B cell (primary cell): Measurements from ENCODE around the gene KIAA1210. TPM values are rescaled to one million over a fixed set of nuclear protein-coding genes. Genes with fewer than 3 reads are reported as not detected.

Source experiments
- ATAC-seq: fragments of 200-7000 bp; cut with Tn5 transposase; one replicate; pipeline ENCODE4 v1.10.0; 2021; ENCODE audit warnings: low read depth, mild to moderate bottlenecking, moderate number of reproducible peaks, moderate library complexity
- CTCF ChIA-PET: fragments of 350-600 bp; sonication (Branson Sonifier 250); formaldehyde crosslinking; loops from one replicate; lab custom pipeline; 2021; ENCODE audit warnings: antibody characterized with exemption, inconsistent platforms; lab: Charles Lee
- POLR2A ChIA-PET: fragments of 350-600 bp; sonication (Branson Sonifier 250); formaldehyde crosslinking; loops from one replicate; lab custom pipeline; 2021; ENCODE audit warnings: antibody characterized with exemption; lab: Charles Lee
- DNase-seq: peaks from one replicate; pipeline ENCODE4 v3.0.0; 2013
- H2AFZ ChIP-seq: 2 replicates; pipeline ENCODE4 v1.6.1; 2012; ENCODE audit warnings: mild to moderate bottlenecking, low read depth, low read length; ENCODE audit not compliant: insufficient read depth, poor library complexity, severe bottlenecking
- H3K27ac ChIP-seq, 2 donors: 1 replicate in 1 of 2; 2 replicates in 1 of 2; pipeline ENCODE4 v1.5.1; 2012 to 2013; ENCODE audit warnings: low read length in 2 of 2, mild to moderate bottlenecking in 2 of 2, moderate library complexity in 1 of 2
- H3K27me3 ChIP-seq, 4 experiments: fragments of 200-600 bp in 1 of 4; sonication (generic) in 1 of 4; replicated peaks in 1 of 4; 1 replicate in 2 of 4; 2 replicates in 2 of 4; pipeline versions ENCODE4 v1.6.1 to v1.7.0; 2013 to 2016; ENCODE audit warnings: low read length in 3 of 4, mild to moderate bottlenecking in 2 of 4, mixed read lengths in 1 of 4, moderate library complexity in 1 of 4; ENCODE audit not compliant: insufficient read depth in 4 of 4, control insufficient read depth in 3 of 4; ENCODE audit errors: control extremely low read depth in 1 of 4
- H3K36me3 ChIP-seq, 2 experiments: replicated peaks in 1 of 2; 1 replicate in 1 of 2; 2 replicates in 1 of 2; pipeline versions ENCODE4 v1.6.1 to v1.7.1; 2013; ENCODE audit warnings: low read length in 1 of 2; ENCODE audit not compliant: insufficient read depth in 2 of 2, control insufficient read depth in 1 of 2; ENCODE audit errors: control extremely low read depth in 1 of 2, extremely low read depth in 1 of 2
- H3K4me1 ChIP-seq, 2 donors: fragments of 200-600 bp in 1 of 2; sonication (generic) in 1 of 2; 1 replicate in 1 of 2; 2 replicates in 1 of 2; pipeline versions ENCODE4 v1.5.1 to v1.6.1; 2013 to 2017; ENCODE audit warnings: low read length in 2 of 2; ENCODE audit not compliant: control insufficient read depth in 2 of 2, insufficient read depth in 2 of 2
- H3K4me2 ChIP-seq: replicated peaks from 2 replicates; pipeline ENCODE3; 2012; ENCODE audit warnings: mild to moderate bottlenecking, low read depth, low read length; ENCODE audit not compliant: poor library complexity, severe bottlenecking
- H3K4me3 ChIP-seq, 5 experiments: fragments of 200-600 bp in 1 of 5; sonication (generic) in 1 of 5; 1 replicate in 3 of 5; 2 replicates in 2 of 5; pipeline versions ENCODE4 v1.5.1 to v1.7.0; 2011 to 2016; ENCODE audit warnings: low read length in 4 of 5, mild to moderate bottlenecking in 4 of 5, low read depth in 2 of 5, control low read depth in 1 of 5, moderate library complexity in 1 of 5; ENCODE audit not compliant: insufficient read depth in 1 of 5; ENCODE audit errors: control extremely low read depth in 1 of 5, extremely low read depth in 1 of 5
- H3K79me2 ChIP-seq: fragments of 200-600 bp; sonication (generic); one replicate; pipeline ENCODE4 v1.6.0; 2016; ENCODE audit warnings: low read length; ENCODE audit not compliant: control insufficient read depth, insufficient read depth
- H3K9ac ChIP-seq: fragments of 200-600 bp; sonication (generic); 2 replicates; pipeline ENCODE4 v1.6.1; 2017; ENCODE audit warnings: mild to moderate bottlenecking, low read length, moderate library complexity
- H3K9me3 ChIP-seq, 3 donors: one replicate each; pipeline versions ENCODE4 v1.6.1 to v1.7.1; 2013; ENCODE audit warnings: low read length in 2 of 3; ENCODE audit not compliant: control insufficient read depth in 2 of 3, insufficient read depth in 1 of 3; ENCODE audit errors: control extremely low read depth in 1 of 3
- H4K20me1 ChIP-seq: 2 replicates; pipeline ENCODE4 v1.6.0; 2012; ENCODE audit warnings: mild to moderate bottlenecking, low read length; ENCODE audit not compliant: insufficient read depth, control insufficient read depth, poor library complexity, severe bottlenecking
- H3K27ac Mint-ChIP-seq: one replicate; pipeline ENCODE4 v1.8.0; 2021; ENCODE audit warnings: mixed read lengths
- H3K27me3 Mint-ChIP-seq: one replicate; pipeline ENCODE4 v1.8.0; 2021; ENCODE audit warnings: mixed read lengths
- H3K4me1 Mint-ChIP-seq: one replicate; pipeline ENCODE4 v1.8.0; 2021; ENCODE audit warnings: mixed read lengths
- H3K4me3 Mint-ChIP-seq: one replicate; pipeline ENCODE4 v1.8.0; 2021; ENCODE audit warnings: mixed read lengths
- H3K9me3 Mint-ChIP-seq: one replicate; pipeline ENCODE4 v1.8.0; 2022; ENCODE audit warnings: mixed read lengths; ENCODE audit not compliant: insufficient read depth
- EZH2 ChIP-seq: IDR thresholded peaks from 2 replicates; pipeline ENCODE4 v1.6.1; 2012; ENCODE audit warnings: borderline replicate concordance, low read depth, mild to moderate bottlenecking, moderate library complexity, low read length; ENCODE audit not compliant: insufficient read depth, poor library complexity, severe bottlenecking
- WGBS: methylation state at CpG from one replicate; pipeline ENCODE4 v1.1.5; 2013; ENCODE audit warnings: missing lambda C conversion rate; ENCODE audit not compliant: insufficient coverage; 5-methylcytosine and 5-hydroxymethylcytosine counted together
- intact Hi-C: fragments of 100-400 bp; cut with micrococcal nuclease; formaldehyde crosslinking; loops from one replicate; pipeline ENCODE4 v1.10.0; 2022
- polyA plus RNA-seq: library from polyadenylated mRNA; depleted of rRNA; stranded (reverse); fragments of >200 nt; gene quantifications from 2 replicates; pipeline ENCODE4 v1.2.3, GENCODE V29; 2012
- total RNA-seq, 2 donors: library from RNA; stranded (reverse); fragments of 120-200 nt in 1 of 2; gene quantifications; 1 replicate in 1 of 2; 2 replicates in 1 of 2; pipeline versions ENCODE4 v1.2.3 to v1.2.4, GENCODE V29; 2013 to 2022
- TF ChIP-seq, protein P1 (sequence below): fragments of 200-600 bp; IDR thresholded peaks from one replicate; pipeline ENCODE4 v1.8.0; 2022; ENCODE audit warnings: antibody characterized with exemption, mild to moderate bottlenecking

Gene KIAA1210
- total and polyA plus RNA-seq, 2 donors (not counting 1 experiment from before 2014, with no cell fraction given) = not detected

DNA sequence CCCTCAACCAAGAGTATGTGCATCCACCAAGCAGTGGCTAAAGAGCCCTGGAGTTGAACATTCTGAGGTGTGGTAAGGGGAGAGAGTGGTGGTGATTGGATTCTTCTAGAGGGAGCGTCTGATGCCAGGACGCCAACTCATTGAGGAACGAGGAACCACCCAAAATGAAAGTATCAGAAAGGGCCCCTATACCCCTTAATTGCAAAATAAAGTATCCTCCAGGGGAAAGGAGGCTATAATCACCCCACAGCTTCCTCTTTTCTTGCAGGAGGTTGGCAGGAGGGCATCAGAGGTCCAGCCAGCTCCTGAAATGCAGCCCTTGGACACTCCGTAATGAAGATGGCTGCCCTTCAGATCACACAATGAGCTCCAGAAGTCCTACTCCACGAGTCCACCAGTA, 5.3 kb upstream of the KIAA1210 start:
- Histone ChIP-seq H2AFZ (no peak overlapping the region), H3K36me3 (no peaks in the 10 kb centered on the region), H3K4me3 (no peak overlapping the region), H3K4me1 (no peaks in the 10 kb centered on the region), H4K20me1 (no peaks in the 10 kb centered on the region), H3K79me2 (no peaks in the 10 kb centered on the region), H3K27ac (no peak overlapping the region), H3K9ac (no peak overlapping the region), H3K9me3 (no peaks in the 10 kb centered on the region), H3K27me3 (no peaks in the 10 kb centered on the region), H3K4me2 (no peak overlapping the region)
- no peak overlapping the region for H3K4me3 Mint-ChIP-seq
- DNase-seq (no peak), ATAC-seq (no peak)
- ChIA-PET POLR2A (no interaction called here), CTCF (no interaction called here)
- H3K27me3 Mint-ChIP-seq = peaks cover 23% of the 10 kb centered on the region
- H3K27ac Mint-ChIP-seq = no peak overlapping the region
- peaks cover 3% of the 10 kb centered on the region for H3K4me1 Mint-ChIP-seq
- no peaks in the 10 kb centered on the region for H3K9me3 Mint-ChIP-seq
- no CpG with 5 or more reads among the region's 5 CpGs for WGBS
- intact Hi-C loops = no loop called here
- TF ChIP-seq, protein P1, sequence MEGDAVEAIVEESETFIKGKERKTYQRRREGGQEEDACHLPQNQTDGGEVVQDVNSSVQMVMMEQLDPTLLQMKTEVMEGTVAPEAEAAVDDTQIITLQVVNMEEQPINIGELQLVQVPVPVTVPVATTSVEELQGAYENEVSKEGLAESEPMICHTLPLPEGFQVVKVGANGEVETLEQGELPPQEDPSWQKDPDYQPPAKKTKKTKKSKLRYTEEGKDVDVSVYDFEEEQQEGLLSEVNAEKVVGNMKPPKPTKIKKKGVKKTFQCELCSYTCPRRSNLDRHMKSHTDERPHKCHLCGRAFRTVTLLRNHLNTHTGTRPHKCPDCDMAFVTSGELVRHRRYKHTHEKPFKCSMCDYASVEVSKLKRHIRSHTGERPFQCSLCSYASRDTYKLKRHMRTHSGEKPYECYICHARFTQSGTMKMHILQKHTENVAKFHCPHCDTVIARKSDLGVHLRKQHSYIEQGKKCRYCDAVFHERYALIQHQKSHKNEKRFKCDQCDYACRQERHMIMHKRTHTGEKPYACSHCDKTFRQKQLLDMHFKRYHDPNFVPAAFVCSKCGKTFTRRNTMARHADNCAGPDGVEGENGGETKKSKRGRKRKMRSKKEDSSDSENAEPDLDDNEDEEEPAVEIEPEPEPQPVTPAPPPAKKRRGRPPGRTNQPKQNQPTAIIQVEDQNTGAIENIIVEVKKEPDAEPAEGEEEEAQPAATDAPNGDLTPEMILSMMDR = no peak
- TF ChIP-seq EZH2 = no peak

DNA sequence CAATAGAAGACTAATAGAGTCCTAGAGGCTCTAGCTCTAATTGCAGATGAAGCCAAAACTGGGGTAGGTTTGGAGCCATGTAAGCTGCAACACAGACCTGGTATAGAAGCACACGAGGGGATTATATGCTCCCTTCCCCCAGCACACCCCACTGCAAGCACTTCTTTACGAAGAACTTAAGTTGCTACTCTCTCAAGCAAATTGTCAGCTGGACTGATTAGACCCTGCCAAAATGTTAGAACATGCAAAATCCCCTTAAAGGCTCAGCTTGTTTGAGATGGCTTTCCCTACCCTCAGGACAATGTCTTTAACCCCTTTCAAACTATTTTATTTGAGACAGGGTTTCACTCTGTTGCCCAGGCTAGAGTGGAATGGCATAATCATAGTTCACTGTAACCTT, 4.7 kb upstream of the KIAA1210 start:
- H3K27ac Mint-ChIP-seq = no peak overlapping the region
- no peaks in the 10 kb centered on the region for H3K4me1 ChIP-seq
- H3K9me3 Mint-ChIP-seq = no peaks in the 10 kb centered on the region
- no peaks in the 10 kb centered on the region for H4K20me1 ChIP-seq
- no peak overlapping the region for H2AFZ ChIP-seq
- ChIA-PET CTCF (no interaction called here), POLR2A (no interaction called here)
- no peaks in the 10 kb centered on the region for H3K27me3 ChIP-seq
- ATAC-seq (no peak), DNase-seq (no peak)
- peaks cover 3% of the 10 kb centered on the region for H3K4me1 Mint-ChIP-seq
- no peaks in the 10 kb centered on the region for H3K36me3 ChIP-seq
- no peak overlapping the region for H3K4me3 Mint-ChIP-seq
- no peaks in the 10 kb centered on the region for H3K9me3 ChIP-seq
- TF ChIP-seq EZH2 = no peak
- TF ChIP-seq, protein P1 = no peak
- H3K4me2 ChIP-seq = no peak overlapping the region
- H3K79me2 ChIP-seq = no peaks in the 10 kb centered on the region
- WGBS = 86% methylated on average over 1 of the region's 2 CpGs
- no peak overlapping the region for H3K9ac ChIP-seq
- H3K4me3 ChIP-seq = no peak overlapping the region
- H3K27me3 Mint-ChIP-seq = peaks cover 19% of the 10 kb centered on the region
- no peak overlapping the region for H3K27ac ChIP-seq
- intact Hi-C loops = no loop called here
